ENCODE data around the gene TMTC2.

Gene TMTC2

DNA sequence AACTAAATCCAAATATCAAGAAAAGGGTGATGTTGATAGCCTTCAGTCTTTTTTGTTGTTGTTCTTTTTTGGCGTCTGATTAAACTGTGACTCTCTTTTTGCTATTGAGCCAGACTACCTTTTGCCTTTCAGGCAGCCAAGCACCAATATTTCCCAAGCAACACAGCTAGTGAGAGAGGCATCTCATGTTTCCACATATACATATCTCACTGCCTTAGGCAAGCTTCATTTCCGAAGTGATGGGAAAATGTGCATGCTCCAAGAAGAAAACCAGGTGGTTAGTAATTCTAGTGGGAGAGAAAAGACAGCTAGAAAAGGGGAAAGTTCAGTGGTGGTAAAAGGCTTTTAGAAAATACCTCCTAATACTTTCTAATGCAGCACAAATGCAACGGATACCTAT is 277.7 kb downstream of the TMTC2 start:
- peak; percentile 60 for DNase-seq

DNA sequence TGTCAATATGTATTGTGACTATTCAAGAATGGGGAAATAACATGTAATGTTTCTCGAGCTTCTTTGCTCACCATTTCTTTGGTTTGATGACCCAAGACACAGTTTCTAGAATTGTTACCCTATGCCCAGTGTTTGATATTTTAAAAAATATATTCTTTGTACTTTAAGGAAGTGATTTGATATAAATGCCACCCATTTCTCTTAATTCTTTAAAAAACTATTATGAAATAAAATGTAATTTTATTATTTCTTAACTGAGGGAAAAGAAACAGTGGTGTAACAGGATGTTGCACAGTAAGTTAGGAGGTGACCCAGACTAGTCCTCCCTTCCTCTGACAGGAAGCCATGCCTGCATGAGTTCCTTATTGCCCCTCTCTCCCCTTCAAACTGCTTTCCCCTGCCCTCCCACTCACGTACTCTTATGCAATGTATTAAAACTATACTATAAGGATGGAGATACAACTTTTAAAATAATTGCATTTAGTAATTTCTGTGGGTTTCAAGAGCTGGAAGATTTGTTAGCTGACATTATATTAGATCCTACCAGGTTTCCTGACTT is 279.4 kb downstream of the TMTC2 start:
- no peak for DNase-seq

DNA sequence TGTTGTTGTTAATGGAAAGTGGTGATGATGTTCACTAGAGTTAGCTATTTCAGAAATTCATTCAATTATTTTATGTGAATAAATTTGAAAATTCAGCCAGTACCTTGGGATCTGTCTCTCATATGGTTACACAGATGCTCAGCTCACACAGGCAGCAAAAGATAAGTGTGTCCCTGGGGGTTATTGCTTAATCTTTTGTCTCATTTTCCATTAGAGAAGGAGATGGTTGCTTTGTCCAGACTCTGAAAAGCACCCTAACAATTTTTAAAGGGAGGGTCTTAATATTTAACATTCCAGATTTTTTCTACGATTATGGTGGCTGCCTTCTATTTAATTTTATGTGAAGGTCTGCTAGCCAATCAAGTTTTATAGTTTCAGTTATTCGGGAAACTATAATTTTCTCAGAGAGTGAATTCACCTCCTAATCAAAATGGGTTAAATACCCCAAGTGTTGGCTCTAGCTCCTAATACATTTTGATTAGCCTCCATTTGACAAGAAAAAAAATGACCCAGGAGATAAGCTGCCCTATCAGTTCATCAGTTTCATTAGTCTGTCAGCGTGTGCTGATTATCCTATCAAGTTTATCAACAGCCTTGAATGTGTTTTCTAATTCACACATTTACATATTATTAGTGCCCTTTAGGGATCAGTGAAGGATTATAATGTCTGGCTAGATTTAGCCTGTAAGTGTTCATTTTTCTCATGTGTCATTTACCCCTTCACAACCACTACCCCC is 282.1 kb downstream of the TMTC2 start:
- DNase-seq, result no peak

DNA sequence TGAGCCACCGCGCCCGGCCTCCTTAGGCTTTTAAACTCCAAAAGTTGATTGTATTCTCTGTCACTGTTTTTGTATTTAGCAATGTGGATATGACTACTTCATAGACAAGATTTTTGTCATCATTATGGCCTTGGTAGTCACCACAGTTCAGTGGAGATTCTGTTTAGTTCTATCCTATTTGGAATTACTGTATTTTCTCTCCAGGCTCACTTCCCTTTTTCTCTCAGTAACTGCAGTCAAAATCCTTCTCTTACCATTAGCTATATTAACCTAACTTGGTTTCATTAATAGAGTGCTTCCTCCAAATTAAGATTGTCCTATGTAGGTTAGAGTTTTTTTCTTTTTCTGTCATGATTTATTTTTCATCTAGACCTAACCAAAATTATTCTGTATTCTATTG is 283.9 kb downstream of the TMTC2 start:
- DNase-seq, result no peak

DNA sequence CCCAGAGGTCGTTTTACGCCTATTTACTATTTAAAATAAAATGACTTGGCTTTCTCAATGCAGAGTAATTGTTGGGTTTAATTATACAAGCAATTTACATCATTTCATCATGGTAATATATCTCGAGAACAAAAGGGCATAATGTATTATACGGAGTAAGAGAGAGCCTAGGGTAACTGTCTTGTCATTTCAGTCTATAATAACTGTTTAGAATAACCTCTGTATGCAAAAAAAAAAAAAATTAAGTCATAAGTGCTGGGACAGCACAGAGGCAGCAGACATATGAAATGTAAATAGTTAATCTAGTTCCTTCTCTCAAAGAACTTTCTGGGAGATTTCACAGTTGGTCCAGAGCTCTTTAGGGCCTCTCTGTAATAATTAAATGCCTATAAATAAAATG is 284.9 kb downstream of the TMTC2 start:
- no peak for DNase-seq

DNA sequence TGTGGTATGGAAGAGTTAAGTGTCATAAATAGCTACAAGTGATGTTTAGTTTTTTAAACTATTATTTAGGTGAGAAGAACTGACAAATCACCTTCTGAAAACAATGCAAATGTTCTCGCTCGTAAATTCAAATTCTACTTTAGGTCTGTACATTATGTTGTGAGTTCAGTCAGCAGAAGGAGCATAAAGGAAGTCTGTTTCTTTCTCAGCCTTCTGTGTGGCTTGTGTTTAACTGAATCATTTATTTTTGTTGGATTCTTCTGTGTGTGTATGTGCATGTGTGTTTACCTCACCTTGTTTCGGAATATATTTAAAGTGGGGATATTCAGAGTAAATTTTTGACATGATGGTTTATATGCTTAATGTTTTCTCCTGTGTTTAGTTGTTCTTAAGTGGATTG is 285.9 kb downstream of the TMTC2 start:
- no peak for DNase-seq

DNA sequence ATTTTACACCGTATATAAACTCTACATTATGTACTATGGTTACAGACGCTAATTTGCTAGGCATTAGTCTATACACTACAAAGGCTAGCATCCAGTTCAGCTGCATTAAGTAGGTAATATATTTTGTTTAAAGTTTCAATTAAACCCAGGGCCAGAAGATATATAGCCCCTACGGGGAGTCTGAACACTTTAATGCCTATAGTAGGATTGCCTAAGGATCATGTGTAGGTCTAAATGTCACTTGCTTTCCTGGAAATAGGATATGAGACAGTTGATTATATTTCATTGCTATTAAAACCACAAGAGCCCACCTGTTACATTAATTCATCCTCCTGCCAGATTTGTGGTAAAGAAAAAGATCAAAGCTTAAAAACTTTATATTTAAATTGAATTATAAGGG is 286.9 kb downstream of the TMTC2 start:
- no peak for DNase-seq

DNA sequence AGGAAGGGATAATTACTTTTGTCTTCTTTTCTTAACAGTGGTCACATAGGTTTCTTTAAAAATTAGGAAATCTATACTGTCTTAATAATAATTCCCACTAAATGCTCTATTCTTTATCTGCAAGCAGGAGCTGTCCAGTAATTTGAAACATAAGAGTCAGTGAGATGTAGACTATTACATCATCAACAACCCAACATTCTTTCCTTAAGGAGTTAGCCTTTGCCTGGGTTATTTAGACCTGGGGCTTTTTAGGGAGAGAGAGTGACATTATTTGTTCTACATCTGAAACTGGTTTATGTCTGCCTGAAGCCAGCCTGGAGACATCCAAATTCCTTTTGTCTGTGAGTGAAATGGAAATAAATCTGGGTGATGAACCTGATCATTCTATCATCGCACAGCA is 294.4 kb downstream of the TMTC2 start:
- DNase-seq, result no peak

DNA sequence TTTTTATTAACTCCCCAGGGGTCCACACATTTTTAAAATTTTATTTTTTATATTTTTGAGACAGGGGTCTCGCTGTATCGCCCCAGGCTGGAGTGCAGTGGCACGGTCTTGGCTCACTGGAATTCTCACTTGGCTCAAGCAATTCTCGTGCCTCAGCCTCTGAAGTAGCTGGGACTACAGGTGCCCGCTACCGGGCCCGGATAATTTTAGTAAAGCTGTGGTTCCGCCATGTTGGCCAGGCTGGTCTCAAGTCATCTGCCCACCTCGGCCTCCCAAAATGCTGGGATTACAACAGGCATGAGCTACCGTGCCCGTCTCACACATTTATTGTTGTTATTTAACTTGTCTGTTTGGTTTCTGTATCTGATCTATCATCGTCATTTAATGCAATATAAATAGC is 307.4 kb downstream of the TMTC2 start:
- DNase-seq, result no peak

DNA sequence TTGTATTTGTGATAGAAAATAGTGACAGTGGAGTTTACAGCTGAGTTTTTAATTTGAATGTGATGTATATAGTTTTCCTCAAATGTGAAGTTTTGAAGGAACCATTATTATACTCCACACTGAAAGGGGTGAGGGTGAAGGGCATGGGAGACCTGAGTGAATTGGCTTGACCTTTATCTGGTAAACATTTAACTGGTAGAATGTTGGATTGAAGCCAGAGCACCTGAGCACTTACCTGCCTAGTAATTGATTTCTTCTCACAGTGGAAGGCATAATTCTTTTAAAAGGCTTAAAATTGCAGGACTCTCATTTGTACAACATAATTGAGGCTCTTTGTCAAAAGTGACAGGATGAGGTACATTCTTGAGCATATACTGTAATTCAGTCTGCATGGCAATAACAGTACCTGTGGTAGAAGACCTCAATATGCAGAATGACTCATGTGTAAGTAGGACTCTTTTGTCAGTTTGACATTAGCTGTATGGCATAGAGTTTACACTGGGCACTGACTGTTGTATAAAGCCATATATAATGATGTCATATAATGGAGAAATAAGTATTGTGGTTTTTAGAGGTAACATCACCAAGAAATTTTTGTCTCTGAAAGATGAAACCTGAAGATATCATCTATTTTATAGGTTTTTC is 309.6 kb downstream of the TMTC2 start:
- DNase-seq, result no peak

DNA sequence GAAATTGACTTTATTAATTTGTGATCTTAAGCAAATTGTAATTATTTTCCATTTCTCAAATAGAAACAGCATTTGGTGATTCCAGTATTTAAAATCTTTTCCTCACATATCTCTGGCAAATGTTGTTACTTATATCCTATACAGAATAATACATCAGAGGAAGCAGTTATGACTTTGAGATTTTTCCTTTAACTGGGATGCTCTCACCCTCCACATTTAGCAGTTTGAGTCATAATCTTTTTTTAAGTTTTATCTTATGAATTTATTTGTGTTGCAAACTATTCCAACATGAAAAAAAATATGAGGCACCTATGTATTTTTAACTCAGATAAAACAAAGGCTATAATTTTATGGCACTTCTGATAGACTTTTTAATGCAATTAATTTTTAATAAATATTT is 311.8 kb downstream of the TMTC2 start:
- DNase-seq, result no peak

DNA sequence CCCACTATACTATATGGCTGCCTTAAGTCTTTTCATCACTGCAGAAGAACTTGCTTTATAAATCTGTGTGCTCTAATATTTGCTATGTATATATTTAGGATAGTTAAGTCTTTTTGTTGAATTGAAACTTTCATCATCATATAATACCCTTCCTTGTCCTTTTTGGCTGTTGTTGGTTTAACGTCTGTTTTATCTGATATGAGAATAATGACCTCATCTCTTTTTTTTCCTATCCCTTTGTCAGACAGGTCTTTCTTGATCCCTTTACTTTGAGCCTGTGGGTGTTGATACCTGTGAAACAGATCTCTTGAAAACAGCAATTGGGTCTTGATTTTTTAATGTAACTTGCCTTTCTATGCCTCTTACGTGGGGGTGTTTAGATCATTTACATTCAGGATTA is 316.3 kb downstream of the TMTC2 start:
- no peak for DNase-seq

DNA sequence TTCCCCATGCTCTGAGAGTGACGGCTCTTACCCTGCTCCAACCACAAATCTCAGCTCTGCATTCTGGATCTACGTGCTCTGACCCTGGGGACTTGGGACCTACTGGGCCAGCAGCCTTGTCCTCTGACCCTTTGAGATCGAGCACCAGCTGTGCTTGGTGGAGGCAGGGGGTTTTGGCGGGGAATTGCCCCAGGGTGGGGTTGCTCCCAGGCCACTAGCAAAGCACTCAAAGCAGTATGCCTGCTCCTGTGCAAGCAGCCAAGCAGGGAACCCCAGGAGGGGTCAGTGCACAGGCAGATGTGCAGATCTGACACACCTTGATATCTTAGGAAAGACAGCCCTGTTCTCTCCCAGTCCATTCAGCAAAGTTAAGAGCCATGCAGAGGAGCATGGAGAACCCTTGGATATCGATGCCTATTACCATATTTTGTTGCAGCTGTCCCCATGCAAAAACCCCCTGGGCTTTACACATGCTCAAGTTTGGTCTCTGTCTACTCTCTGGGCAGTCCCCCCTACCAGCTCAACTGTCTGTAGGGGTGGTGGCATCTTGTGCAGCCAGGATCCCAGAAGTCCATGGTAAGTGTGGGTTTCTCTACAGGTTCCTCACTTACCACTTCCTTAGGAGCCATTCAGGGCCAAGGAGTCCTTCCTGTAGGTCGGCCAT is 319.0 kb downstream of the TMTC2 start:
- no peak for DNase-seq

DNA sequence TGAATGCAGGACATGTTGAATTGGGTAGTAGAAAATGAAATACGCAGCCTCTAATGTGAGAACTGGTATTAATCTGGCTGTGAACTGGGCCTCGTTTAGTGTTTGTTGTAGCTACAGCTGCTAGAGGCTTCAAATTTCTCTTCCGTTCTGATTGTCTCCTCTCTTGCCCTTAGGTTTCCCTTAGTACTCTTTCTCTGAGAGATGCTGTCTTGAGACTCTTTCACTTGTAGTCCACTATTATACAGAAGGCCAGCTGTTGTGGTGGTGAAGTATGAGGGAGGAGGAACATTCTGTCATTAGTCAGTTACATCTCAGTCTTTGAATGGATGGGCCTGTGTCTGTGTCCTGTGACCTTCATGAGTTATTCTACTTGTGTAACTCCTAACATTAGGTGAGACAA is 322.0 kb downstream of the TMTC2 start:
- no peak for DNase-seq

DNA sequence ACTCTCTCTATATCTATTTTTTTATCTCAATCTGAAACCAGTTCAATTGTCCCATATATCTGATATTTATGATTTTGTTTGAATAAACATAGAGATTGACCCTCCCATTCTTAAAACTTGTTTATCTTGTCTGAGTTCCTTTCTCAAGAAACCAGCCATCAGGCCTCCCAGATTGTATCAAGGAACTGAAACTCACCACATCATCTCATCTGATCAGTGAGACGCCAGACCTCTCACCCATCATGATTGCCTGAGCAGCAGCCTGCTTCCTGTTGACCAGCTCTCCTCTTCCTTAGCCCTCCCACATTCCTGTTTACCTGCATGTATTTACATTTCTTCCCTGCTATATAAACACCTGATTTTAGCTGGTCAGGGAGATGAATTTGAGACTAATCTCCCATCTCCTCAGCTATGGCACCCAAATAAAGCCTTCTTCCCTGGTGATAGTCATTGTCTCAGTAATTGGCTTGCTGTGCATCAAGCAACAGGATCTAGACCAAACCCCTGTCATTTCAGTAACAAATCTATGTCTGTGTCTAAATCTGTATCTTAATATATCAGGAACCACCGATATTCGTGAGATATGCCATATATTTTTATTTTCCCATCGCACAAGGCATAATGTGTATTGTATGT is 323.6 kb downstream of the TMTC2 start:
- no peak for DNase-seq

DNA sequence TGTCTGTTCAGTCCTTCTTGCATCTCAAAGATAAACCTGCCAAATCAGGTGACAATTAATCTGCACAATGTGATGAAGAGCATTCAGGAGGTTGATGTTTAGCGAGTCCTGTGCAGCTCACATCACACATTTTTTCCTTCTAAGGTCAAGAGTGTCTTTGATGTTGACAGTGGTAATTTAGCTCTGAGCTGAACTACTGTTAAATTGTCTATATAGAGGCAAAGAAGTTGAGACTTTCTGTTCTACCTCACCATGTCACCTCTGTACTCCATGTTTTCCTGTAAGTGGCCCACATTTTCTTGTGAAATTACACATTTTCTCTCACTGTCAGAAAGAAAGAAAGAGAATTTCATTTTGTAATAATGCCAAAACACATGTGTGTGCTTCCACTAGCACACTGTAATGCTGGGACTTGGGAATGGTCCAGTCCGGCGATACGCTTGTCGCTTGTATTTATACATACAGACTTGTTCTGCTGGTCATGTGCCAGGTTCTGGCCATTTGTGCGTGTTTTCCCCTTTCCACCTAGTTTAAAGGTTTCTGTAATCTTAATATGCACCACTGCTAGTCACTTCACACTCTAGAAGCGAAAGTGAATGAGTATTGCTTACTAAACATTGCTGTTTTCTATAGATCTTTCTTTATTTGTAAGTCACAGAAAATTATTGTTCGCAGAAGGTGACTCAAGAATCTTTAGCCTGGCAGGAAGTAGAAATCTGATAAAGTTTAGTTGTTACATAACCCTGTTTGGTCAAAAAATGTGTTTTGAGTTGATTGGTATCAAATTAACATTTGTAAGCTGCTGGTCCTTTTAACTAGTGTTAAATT is 328.9 kb downstream of the TMTC2 start:
- DNase-seq, result peak; percentile 6

DNA sequence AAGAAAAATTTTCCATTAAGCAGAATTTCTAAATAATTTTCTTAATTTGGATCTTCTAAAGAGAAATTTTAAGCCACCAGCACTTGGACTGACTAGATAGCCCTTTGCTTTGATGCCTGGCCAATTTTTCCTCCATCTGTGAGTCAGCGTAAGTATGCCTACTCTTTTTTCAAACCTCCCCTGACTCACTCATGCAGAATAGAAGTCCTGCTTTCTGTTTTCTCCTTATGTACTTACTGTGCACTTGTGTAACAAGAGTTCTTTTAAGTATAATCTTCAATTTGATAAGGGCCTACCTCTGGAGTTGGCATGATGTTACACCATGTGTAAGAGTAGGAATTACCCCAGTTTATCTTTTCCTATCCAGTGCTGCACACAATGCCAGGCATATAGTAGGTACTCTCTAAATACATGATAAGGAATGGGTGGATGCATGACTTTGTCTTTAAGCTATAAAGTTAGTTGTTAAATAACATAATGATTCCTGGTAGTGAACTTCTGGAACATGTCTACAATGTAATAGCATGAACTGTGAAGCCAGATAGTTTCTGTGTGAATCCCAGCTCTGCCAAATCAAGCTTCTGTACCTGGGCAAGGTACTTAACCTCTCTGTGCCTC is 329.6 kb downstream of the TMTC2 start:
- DNase-seq, result peak; percentile 98

DNA sequence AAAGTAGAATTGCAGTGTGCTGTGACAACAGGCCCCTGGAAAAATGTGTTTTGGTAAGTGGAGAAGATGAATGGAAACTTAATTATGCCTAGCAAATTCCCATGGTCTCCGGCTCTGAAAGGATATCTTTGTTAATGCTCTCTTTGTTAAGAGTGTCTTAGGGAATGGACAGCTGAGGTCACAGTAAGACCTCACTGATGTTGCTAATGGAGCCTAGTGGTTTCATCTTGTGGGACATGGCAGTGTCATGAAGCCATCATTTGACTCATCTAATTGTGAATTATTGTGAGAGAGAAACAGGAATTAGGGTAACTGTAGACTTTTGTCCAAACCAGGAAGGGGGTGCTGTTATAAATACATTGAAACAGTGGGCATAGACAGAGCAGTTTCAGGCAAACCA is 330.3 kb downstream of the TMTC2 start:
- DNase-seq, result no peak

DNA sequence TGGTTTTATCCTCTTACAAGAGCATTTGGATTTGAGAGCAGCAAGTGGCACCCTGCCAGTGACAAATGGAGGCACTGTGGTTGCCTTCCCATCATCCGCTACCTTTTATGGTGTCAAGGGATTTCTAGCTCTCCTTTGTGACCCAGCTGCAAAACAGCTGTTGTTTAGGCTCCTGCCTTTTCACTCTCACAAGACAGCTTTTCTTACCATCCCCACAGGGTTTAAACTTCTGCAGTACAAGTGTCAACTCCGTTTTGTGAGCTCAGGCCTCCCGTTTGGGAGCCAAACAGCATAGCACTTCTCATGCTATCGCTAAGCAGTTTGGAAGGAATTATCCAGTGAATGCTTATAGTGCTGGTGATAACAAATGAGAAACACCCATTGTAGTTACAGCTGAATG is 331.4 kb downstream of the TMTC2 start:
- DNase-seq, result no peak

DNA sequence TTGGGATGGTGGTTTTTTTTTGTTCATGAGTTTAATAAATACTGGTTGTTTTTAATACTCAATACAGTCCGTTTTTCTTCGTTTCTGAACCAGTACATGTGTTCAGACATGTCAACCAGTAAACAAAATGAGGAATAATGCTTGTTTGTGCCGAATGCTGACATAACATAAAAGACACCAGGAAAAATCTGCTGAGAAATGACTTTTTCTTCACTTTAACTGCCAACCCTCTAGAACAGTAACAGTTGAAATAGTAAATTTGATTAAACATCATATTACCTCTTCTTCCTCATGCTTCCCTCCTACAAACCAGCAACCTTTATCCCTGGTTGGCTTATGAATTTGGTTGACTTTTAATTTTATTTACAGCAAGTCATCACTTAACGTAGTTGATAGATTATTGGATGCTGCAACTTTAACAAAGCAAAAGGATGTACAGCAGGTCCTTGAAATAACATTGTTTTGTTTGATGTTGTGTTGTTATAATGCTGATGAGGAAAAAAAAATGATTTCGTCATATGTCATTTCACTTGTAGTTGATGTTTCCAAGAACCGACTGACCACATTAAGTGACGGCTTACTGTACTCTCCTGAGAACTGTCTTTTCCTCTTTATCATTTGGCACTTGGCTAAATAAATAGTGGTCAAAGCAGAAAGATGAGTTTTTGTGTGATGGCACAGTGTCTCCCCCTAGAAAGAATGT is 340.5 kb downstream of the TMTC2 start:
- no peak for DNase-seq

DNA sequence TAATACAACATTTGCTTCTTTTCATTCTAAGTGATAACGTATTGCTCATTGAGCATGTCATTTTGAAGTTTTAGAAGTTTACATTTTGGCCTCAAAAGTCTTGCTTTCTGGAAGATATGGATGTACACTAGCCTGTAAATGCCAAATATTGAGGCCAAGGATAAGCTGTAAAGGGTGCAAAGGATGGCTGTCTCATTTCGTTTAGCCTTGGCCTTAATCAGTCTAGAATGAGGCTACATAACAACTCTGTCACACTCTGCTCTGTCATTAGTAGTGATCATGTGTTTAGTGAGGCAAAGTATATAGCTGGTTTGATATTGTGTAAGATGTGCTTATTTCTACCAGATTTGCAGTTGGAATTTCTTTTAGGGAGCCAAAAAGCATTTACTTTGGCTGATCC is 344.5 kb downstream of the TMTC2 start:
- DNase-seq, result no peak

DNA sequence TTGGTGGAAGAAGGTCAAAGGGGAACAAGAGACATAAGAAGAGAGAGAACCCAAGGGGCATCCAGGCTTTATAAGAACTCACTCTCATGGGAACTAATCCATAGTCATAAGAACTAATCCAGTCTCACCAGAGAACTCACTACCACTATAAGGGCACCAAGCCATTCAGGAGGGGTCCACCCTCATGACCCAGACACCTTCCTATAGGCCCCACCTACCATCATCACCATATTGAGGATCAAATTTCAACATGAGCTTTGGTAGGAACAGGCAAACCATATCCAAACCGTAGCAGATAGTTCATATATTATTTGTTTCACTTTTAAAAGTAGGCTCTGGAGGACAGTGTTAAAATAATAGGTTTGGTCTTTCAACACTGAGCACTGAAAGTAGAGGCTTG is 350.1 kb downstream of the TMTC2 start:
- DNase-seq, result no peak

All from NCI-H226 (cell line).